CD4-positive, alpha-beta T cell treated with Interferon gamma for 1 hour (primary cell): ENCODE results near the gene KCNQ4.

Experiments used
- DNase-seq: peaks from one replicate; pipeline ENCODE4 v3.0.0-alpha.2; 2020

Gene KCNQ4

GRCh38 chr1:40796939-40797667, 13.5 kb downstream of the KCNQ4 start:
- no peak for DNase-seq

DNA sequence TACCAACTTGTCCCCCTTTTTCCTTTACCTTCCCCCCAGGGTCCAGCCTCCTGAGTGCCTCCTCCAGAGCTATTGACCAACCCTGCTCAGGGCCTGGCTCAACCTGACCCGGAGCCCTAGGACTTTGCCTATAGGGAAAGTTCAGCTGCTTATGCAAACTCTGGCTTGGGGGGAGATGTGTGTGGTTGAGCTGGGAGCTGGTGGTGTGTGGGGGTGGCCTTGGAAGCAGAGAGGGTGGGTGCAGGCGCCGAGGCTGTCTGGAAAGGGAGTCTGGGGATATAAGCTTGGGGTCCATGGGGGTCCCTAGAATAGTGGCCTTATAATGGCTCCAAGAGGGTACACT, 14.1 kb downstream of the KCNQ4 start:
- DNase-seq, result no peak

DNA sequence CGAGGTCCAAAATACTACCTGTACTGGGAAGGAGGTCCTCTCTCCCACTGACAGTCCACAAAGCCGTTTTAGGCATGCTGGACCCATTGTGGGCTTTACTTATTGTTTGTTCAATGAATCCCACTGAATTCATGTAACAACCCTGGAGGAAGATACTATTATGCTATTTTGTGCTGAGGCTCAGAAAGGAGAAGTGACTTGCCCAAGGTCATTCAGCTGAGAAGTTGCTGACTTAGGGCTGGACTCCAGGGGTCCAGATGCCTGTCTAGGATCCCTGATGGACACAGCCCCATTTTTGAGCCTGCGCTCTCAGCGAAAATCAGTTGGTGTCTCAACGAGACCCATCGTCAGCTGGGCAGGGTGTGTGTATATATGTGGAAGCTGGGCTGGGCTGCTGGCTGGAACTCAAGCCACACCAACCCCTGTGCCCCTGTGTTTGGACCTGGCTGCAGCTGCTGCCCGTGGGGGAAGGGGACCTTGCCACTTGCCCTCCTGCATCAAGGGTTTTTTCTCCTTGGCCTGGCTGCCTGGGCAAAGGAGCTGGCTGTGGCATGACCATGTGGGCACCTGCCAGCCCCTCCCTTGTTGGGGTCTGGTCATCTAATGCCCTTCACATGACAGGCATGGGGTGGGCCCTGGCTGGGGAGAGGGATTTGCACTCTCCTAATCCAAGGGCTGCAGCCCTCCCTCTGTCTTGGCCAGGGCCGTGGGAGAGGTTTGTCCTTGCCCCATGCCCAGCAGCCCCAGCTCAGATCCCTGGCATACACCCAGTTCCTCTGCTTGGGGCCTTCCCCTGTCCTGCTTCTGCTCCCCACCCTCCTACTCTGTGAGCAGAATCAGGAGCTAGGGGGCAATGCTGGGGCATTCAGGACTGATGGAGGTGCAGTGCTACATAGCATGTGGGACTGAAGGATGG, 15.0 kb downstream of the KCNQ4 start:
- no peak for DNase-seq

GRCh38 chr1:40799351-40799867, 15.8 kb downstream of the KCNQ4 start:
- no peak for DNase-seq

DNA sequence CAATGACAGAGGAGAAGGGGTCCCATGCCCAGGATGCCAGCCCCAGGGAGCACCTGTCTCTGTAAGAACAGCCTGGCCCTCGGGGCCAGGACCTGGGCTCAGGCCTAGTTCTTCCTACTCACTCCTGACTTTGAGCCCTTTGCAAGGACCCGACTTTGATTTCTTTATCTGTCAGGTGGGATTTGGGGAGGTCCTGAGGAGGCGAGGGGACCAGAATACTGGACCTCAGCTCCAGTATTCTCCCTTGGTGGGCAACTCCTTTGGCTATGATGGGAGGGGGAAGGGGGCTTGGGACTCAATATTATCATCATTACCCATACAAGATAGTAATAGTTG, 18.1 kb downstream of the KCNQ4 start:
- DNase-seq, result no peak

GRCh38 chr1:40802078-40802741, 18.6 kb downstream of the KCNQ4 start:
- DNase-seq, result peak; percentile 87

DNA sequence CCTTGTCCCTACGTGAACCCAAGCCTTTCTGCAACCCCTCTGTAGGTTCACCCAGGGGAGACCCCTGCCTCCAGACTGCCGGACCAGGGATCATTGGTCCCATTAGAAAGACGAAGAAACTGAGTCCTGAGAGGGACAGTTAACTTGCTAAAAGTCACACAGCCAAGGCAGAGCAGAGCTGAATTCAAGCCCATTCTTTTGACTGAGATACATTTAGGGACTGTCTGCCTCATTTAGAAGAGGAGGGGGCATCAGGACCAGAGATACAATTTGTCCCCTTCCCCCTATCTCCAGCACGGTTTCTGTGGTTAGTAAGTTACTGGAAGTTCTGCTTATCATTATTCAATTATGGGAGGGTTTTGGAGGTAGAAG, 19.1 kb downstream of the KCNQ4 start:
- no peak for DNase-seq

DNA sequence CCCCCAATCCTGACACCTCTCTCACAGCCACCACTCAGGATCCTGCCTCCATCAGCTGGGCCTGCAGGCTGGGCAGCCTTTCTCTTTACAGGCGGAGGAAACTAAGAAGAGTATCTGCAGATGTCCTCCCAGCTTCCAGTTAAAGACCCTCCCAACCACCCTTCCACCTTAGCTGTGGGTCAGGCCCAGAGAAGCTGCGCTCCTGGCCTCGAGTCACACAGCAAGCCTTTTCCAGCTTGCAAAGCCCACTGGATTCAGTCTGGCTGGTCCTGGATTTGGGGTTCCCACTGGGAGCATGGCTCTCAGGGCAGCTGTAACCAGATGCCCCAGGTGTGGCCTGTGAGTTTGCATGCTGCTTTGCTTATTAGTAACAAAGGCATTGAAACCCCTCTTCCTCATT, 19.9 kb downstream of the KCNQ4 start:
- DNase-seq, result no peak

GRCh38 chr1:40803902-40804301, 20.3 kb downstream of the KCNQ4 start:
- no peak for DNase-seq

GRCh38 chr1:40806240-40806639, 22.7 kb downstream of the KCNQ4 start:
- no peak for DNase-seq

- no peak for DNase-seq
Measured at GRCh38 chr1:40806731-40807695, 23.4 kb downstream of the KCNQ4 start.

DNA sequence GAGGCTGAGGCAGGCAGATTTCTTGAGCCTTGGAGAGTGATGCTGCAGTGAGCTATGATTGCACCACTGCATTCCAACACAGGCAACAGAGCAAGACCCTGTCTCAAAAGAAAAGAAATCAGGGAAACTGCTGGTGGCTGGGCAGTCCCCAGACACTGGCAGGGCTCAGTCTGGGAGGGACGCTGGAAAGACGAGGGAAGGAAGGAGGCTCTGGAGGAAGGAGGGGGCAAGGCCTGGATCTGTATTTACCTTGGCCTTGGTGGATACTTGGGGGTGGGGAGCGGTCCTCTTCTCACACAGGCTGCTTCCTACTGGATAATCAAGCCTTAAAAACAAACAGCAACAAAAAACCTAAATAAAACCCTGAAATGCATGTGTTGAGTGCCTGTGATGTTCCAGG, 24.4 kb downstream of the KCNQ4 start:
- no peak for DNase-seq

DNA sequence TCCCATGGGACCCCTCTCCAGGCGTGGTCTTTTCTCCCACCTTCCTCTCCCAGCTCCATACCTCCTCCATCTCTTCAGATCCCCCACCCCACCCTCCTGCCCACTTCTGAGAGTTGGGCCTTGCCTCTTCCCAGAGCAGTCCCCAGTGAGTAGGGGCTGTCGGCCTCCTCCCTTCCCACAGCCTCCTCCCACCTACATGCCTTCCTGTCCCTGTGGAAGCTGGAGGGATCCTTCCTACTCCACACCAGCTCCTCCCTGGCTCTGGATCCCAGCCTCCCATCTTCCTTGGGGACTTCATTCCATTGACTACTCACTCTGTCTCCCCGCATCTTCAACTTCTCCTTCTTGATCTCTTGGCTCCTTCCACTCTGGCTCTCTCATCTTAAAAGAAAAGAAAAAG, 24.9 kb downstream of the KCNQ4 start:
- no peak for DNase-seq

- DNase-seq, result no peak
Measured at GRCh38 chr1:40808909-40809308, 25.3 kb downstream of the KCNQ4 start.

DNA sequence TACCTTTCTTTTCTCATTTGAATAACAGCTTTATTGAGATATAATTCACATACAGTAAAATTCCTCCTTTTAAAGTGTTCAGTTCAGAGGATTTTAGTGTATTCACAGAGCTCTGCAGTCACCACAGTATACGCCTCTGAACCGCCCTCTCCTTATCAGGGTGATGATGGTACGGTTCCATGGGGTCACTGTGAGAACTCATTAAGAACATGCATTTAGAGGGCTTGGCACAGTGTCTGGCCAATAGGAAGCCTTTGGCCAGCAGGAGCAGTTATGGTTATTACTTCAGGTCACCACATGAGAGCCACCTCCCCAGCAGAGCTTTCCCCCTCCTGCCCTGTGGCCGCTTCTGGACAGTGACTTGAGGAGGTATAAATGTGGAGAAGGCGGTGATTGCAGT, 27.3 kb downstream of the KCNQ4 start:
- DNase-seq, result no peak

DNA sequence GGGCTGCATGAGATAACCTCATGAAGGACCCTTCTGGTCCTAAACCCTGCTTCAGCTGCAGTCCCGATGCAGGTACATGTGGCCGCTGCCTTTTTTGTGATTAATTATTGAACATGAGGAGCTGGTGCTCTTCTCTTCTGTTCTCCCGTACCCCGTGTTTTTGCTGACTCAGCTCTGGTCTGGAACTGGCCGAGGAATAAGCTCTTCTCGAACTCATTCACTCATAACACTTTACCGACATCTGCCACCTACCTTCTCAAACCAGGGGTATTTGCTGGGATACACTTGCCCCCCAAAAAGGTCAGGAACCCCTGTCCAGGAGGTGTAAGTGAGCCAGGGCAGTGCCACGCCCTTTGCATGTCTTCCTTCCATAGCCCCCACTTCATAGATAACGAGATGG, 31.8 kb downstream of the KCNQ4 start:
- DNase-seq, result no peak

DNA sequence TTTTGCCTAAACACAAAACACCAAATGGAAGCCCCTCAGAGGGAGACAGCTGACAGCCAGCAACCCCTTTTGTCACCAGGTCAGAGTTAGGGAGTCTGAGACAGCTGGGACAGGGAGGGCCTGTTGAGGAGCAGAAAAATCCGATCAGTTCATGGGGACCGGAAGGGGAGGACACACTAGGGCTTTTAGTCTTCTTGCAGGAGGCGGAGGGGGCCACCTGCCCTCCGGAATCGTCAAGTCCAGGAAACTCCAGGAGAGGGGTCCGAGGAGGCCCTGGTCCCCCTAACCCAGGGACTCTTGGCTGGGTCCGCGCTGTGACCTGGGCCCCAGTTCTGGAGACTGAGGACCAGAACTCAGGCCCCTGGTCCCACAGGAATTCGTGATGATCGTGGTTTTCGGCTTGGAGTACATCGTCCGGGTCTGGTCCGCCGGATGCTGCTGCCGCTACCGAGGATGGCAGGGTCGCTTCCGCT, 34.2 kb downstream of the KCNQ4 start:
- DNase-seq, result no peak

- peak; percentile 91 for DNase-seq
Measured at GRCh38 chr1:40818264-40818961, 34.8 kb downstream of the KCNQ4 start.

- DNase-seq, result no peak
Measured at GRCh38 chr1:40819101-40819500, 35.5 kb downstream of the KCNQ4 start.

GRCh38 chr1:40820251-40820797, 36.7 kb downstream of the KCNQ4 start:
- DNase-seq, result no peak

DNA sequence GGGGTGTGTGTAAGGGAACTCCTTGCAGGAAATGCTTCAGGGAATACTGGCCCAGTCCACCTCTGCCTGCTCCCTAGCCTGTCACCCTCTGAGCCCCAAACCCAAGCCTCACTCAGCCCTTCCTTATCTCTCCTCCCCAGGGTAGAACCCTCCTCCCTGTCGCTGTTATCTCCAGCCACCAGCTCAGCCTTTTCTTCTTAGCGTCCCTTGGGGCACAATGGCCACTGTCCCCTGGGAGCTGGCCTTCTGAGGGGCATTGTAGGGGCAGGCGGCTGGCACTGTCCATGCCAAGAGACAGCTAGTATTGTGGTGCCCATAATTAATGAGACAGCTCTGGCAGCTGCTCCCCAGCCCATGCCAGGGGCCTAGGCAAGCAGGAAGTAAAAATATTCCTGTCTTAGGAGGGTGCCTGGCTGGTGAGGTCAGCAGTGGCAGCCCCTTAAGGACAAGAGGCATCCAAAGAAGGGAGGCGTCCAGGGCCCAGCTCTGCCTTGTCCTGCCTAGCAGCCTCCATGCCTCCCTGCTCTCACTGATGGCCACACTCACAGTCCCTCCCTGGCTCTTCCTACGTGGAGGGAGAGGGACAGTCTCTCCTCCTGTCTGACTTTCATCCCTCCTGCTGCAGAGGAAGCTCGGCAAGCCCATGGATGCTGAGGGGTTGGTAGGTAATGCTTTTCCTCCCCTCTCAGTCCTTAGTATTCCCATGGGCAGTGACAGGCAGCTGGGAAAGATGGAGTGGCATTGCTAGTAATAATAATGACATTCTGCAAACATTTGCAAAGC, 37.5 kb downstream of the KCNQ4 start:
- no peak for DNase-seq
